NCI-H1105 (cell line): ENCODE data around the gene CCDC88A.
"Not testable (repeated sequence)": the region's sequence is repeated elsewhere in the genome, so short reads cannot be mapped to it uniquely, and the experiment has no call there.

Source experiments
- DNase-seq: peaks from one replicate; lab custom pipeline; 2025; lab: John Stamatoyannopoulos, UW

The CCDC88A gene

GRCh38 chr2:55419679-55420438 lies at the start of gene CCDC88A:
CCDC88A (minus strand) TSS chr2:55419856; CDS start chr2:55419079, 777 bp downstream.
- peak; percentile 90 for DNase-seq

GRCh38 chr2:55461679-55462078 lies 42.0 kb upstream of the CCDC88A start:
- DNase-seq = no peak

GRCh38 chr2:55460562-55460961 lies 40.9 kb upstream of the CCDC88A start:
- no peak for DNase-seq

GRCh38 chr2:55459714-55460274 lies 40.1 kb upstream of the CCDC88A start:
- no peak for DNase-seq

GRCh38 chr2:55459279-55459678 lies 39.6 kb upstream of the CCDC88A start:
- no peak for DNase-seq

GRCh38 chr2:55454121-55454520 lies 34.5 kb upstream of the CCDC88A start:
- no peak for DNase-seq

GRCh38 chr2:55452879-55453278 lies 33.2 kb upstream of the CCDC88A start:
- DNase-seq = no peak

- DNase-seq = no peak
Observed at GRCh38 chr2:55451699-55452098, 32.0 kb upstream of the CCDC88A start.

- not testable (repeated sequence) for DNase-seq
Observed at GRCh38 chr2:55450014-55450413, 30.4 kb upstream of the CCDC88A start.

GRCh38 chr2:55442045-55442760 lies 22.5 kb upstream of the CCDC88A start:
- DNase-seq = not testable (repeated sequence)

GRCh38 chr2:55441280-55441892 lies 21.7 kb upstream of the CCDC88A start:
- DNase-seq = no peak

GRCh38 chr2:55439101-55439397 lies 19.4 kb upstream of the CCDC88A start:
- no peak for DNase-seq

GRCh38 chr2:55438391-55439100 lies 18.9 kb upstream of the CCDC88A start:
- no peak for DNase-seq

GRCh38 chr2:55437515-55438390 lies 18.1 kb upstream of the CCDC88A start:
- no peak for DNase-seq

GRCh38 chr2:55431982-55432627 lies 12.4 kb upstream of the CCDC88A start:
- DNase-seq = no peak

GRCh38 chr2:55430211-55430975 lies 10.7 kb upstream of the CCDC88A start:
- DNase-seq = no peak

- no peak for DNase-seq
Observed at GRCh38 chr2:55428258-55428657, 8.6 kb upstream of the CCDC88A start.

- no peak for DNase-seq
Observed at GRCh38 chr2:55425431-55425831, 5.8 kb upstream of the CCDC88A start.

GRCh38 chr2:55422876-55423665 lies 3.4 kb upstream of the CCDC88A start:
- DNase-seq = no peak
